Right ventricle myocardium inferior (tissue), 1 donor: ENCODE measurements around the gene SEBOX. TPM values are rescaled to one million over a fixed set of nuclear protein-coding genes. Genes with fewer than 3 reads are reported as not detected.

Source experiments
- ATAC-seq: fragments of 200-7000 bp; cut with Tn5 transposase; one replicate; pipeline ENCODE4 v1.9.1; 2020; ENCODE audit warnings: mild to moderate bottlenecking, moderate library complexity
- DNase-seq: peaks from one replicate; pipeline ENCODE4 v3.0.0; 2021; ENCODE audit errors: missing footprints
- intact Hi-C: fragments of 100-400 bp; cut with DNase I; formaldehyde crosslinking; loops from one replicate; pipeline ENCODE4 v1.11.0; 2022
- long read RNA-seq: library from polyadenylated mRNA; unstranded; transcript quantifications from one replicate; pipeline ENCODE4 v2.0.0, GENCODE V29; 2021
- total RNA-seq: library from RNA; stranded (reverse); fragmentation: NEBNext Ultra II Directional; extraction: Animal tissue kit (Norgen Biotek cat#: 25700); gene quantifications from one replicate; pipeline ENCODE4 v1.2.1, GENCODE V29; 2021
- donor health status: DM: no; HTN: yes; CAD: no; lungs with severe emphysema.

Gene SEBOX
- not detected for total RNA-seq
- long read RNA-seq = 0 reads

GRCh38 chr17:28364665-28365363 lies at the start of gene SEBOX:
Gene SEBOX (minus strand): TSS chr17:28365199. CDS start chr17:28365151, 48 bp downstream.
- DNase-seq (no peak), ATAC-seq (no peak)
- intact Hi-C loops = no loop called here

- DNase-seq (no peak), ATAC-seq (no peak)
- intact Hi-C loops = no loop called here
These were observed 48.8 kb upstream of the SEBOX start for GRCh38 chr17:28413804-28414203.

GRCh38 chr17:28412099-28412498 lies 47.1 kb upstream of the SEBOX start:
- DNase-seq = no peak
- intact Hi-C loops = no loop called here

GRCh38 chr17:28407974-28408306 lies 42.9 kb upstream of the SEBOX start:
- intact Hi-C loops = no loop called here
- no peak for ATAC-seq
- DNase-seq = no peak

More at GRCh38 chr17:28412099-28412498, 47.1 kb upstream of the SEBOX start:
- ATAC-seq = no peak

- intact Hi-C loops = no loop called here
- no peak for DNase-seq
These were observed 42.4 kb upstream of the SEBOX start for GRCh38 chr17:28407130-28407973.

GRCh38 chr17:28406473-28406814 lies 41.4 kb upstream of the SEBOX start:
- intact Hi-C loops = no loop called here
- no peak for DNase-seq
- peak; percentile 11 for ATAC-seq

More at GRCh38 chr17:28407130-28407973, 42.4 kb upstream of the SEBOX start:
- no peak for ATAC-seq

- DNase-seq = peak; percentile 82
- intact Hi-C loops = no loop called here
- peak; percentile 82 for ATAC-seq
These were observed 40.9 kb upstream of the SEBOX start, which contains the start of gene SLC46A1 for GRCh38 chr17:28405632-28406472. Gene SLC46A1 (minus strand): TSS chr17:28406212. CDS start chr17:28406114, 98 bp downstream.

- ATAC-seq = no peak
These were observed 40.0 kb upstream of the SEBOX start for GRCh38 chr17:28404812-28405570.

GRCh38 chr17:28404461-28404811 lies 39.4 kb upstream of the SEBOX start:
- DNase-seq (no peak), ATAC-seq (no peak)
- intact Hi-C loops = loop anchor here (5.0 kb wide), 1 partner anchor 347 kb away; no protein-coding TSS in a partner anchor

More at GRCh38 chr17:28404812-28405570, 40.0 kb upstream of the SEBOX start:
- intact Hi-C loops = loop anchor here (5.0 kb wide), 1 partner anchor 348 kb away; no protein-coding TSS in a partner anchor
- DNase-seq = no peak

- intact Hi-C loops = loop anchor here (5.0 kb wide), 1 partner anchor 347 kb away; no protein-coding TSS in a partner anchor
These were observed 39.0 kb upstream of the SEBOX start for GRCh38 chr17:28404007-28404406.

GRCh38 chr17:28402844-28403243 lies 37.8 kb upstream of the SEBOX start:
- DNase-seq = no peak
- intact Hi-C loops = loop anchor here (5.0 kb wide), 1 partner anchor 346 kb away; no protein-coding TSS in a partner anchor

More at GRCh38 chr17:28404007-28404406, 39.0 kb upstream of the SEBOX start:
- ATAC-seq (no peak), DNase-seq (no peak)

GRCh38 chr17:28402224-28402630 lies 37.2 kb upstream of the SEBOX start:
- DNase-seq (no peak), ATAC-seq (no peak)
- intact Hi-C loops = loop anchor here (5.0 kb wide), 1 partner anchor 345 kb away; no protein-coding TSS in a partner anchor

More at GRCh38 chr17:28402844-28403243, 37.8 kb upstream of the SEBOX start:
- no peak for ATAC-seq

GRCh38 chr17:28399808-28400207 lies 34.8 kb upstream of the SEBOX start:
- DNase-seq (no peak), ATAC-seq (no peak)
- intact Hi-C loops = loop anchor here (5.0 kb wide), 1 partner anchor 343 kb away; no protein-coding TSS in a partner anchor

GRCh38 chr17:28398280-28398981 lies 33.4 kb upstream of the SEBOX start:
- DNase-seq = no peak
- intact Hi-C loops = no loop called here
- ATAC-seq = peak; percentile 27

- ATAC-seq (no peak), DNase-seq (no peak)
- intact Hi-C loops = no loop called here
These were observed 32.8 kb upstream of the SEBOX start for GRCh38 chr17:28397687-28398279.

GRCh38 chr17:28397275-28397674 lies 32.3 kb upstream of the SEBOX start:
- DNase-seq = no peak
- no peak for ATAC-seq
- intact Hi-C loops = no loop called here

GRCh38 chr17:28396635-28397239 lies 31.7 kb upstream of the SEBOX start:
- intact Hi-C loops = no loop called here
- no peak for DNase-seq
- no peak for ATAC-seq
